GM06990 (cell line): ENCODE measurements around the gene ANKRD42.

ENCODE experiments used
- DNase-seq: peaks from one replicate; pipeline ENCODE4 v3.0.0-alpha.2; 2011; ENCODE audit not compliant: insufficient read length; ENCODE audit errors: extremely low read depth
- H3K27me3 ChIP-seq: replicated peaks from 2 replicates; pipeline ENCODE4 v1.6.0; 2011; ENCODE audit warnings: low read length; ENCODE audit not compliant: control insufficient read depth, insufficient read depth
- H3K36me3 ChIP-seq: 2 replicates; pipeline ENCODE4 v1.5.1; 2011; ENCODE audit warnings: low read length; ENCODE audit not compliant: control insufficient read depth, insufficient read depth
- H3K4me3 ChIP-seq: replicated peaks from 2 replicates; pipeline ENCODE4 v1.5.1; 2011; ENCODE audit warnings: low read depth, mild to moderate bottlenecking, control low read depth, low read length
- TF ChIP-seq, protein P1 (sequence below): IDR thresholded peaks from 2 replicates; pipeline ENCODE4 v1.5.1; 2011; ENCODE audit warnings: low read length, control low read depth, mild to moderate bottlenecking, inconsistent platforms; ENCODE audit not compliant: insufficient read depth, poor library complexity, severe bottlenecking

ANKRD42 gene

DNA sequence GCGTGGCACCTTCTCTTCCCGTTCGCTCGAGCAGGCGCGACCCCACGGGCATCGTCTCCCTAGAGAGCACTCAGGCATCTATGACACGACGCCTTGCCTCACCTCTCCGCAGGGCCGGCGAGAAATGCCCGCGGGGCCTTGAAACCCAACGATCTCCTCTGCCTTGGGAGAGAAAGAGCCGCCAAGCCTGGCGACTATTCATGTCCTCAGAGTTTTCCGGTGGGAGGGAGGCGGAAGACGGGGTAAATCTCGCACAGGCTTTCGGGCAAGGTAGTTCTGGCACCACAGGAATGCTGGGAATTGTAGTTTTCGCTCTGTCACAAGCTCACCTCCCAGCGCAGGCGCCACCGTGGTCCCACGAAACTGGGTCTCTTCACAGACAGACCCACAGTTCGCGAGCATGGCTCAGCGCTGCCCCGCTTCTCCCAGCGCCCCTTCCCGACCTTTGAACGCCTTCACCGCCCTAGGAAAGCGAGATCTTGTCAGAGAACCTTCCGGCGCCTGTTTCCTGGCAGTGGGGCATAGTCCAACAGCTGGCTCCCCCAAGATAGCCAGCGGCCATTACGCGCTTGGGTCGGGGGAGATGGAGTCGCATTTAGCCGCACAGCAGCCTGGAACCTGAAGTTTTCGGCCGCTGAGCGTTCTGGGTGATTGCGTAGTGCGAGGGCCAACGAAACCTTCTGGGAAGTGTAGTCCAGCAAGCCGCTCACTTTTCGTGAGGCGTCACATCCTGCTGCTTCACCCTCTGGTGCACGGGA lies 92.4 kb downstream of the ANKRD42 start, which contains the start of gene CCDC90B:
Gene CCDC90B, minus strand, starts transcription at position 597 of the 758 bp plus-strand sequence. Its CDS starts 395 bp downstream, at position 202.
- Histone ChIP-seq H3K27me3 (no peaks in the 10 kb centered on the region), H3K4me3 (peak within 1 kb of the TSS; percentile 98), H3K36me3 (no peaks in the 10 kb centered on the region; the same call in 1 of the 2 replicates)
- DNase-seq: peak; percentile 94
- TF ChIP-seq, protein P1, sequence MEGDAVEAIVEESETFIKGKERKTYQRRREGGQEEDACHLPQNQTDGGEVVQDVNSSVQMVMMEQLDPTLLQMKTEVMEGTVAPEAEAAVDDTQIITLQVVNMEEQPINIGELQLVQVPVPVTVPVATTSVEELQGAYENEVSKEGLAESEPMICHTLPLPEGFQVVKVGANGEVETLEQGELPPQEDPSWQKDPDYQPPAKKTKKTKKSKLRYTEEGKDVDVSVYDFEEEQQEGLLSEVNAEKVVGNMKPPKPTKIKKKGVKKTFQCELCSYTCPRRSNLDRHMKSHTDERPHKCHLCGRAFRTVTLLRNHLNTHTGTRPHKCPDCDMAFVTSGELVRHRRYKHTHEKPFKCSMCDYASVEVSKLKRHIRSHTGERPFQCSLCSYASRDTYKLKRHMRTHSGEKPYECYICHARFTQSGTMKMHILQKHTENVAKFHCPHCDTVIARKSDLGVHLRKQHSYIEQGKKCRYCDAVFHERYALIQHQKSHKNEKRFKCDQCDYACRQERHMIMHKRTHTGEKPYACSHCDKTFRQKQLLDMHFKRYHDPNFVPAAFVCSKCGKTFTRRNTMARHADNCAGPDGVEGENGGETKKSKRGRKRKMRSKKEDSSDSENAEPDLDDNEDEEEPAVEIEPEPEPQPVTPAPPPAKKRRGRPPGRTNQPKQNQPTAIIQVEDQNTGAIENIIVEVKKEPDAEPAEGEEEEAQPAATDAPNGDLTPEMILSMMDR: peak; percentile 30

DNA sequence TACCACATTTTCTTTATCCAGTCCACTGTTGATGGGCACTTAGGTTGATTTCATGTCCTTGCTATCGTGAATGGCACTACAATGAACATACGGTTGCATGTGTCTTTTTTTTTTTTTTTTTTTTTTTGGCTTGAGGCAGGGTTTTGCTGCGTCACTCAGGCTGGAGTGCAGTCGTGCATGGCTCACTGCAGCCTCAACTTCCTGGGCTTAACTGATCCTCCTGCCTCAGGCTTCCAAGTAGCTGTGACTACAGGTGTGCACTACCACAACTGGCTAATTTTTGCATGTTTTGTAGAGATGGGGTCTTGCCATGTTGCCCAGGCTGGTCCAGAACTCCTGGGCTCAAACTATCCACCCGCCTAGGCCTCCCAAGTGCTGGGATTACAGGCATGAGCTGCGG lies 94.1 kb downstream of the ANKRD42 start:
- Histone ChIP-seq H3K27me3 (no peaks in the 10 kb centered on the region), H3K4me3 (no peak overlapping the region), H3K36me3 (no peaks in the 10 kb centered on the region; the same call in 1 of the 2 replicates)
- TF ChIP-seq, protein P1: no peak
- peak; percentile 39 for DNase-seq

DNA sequence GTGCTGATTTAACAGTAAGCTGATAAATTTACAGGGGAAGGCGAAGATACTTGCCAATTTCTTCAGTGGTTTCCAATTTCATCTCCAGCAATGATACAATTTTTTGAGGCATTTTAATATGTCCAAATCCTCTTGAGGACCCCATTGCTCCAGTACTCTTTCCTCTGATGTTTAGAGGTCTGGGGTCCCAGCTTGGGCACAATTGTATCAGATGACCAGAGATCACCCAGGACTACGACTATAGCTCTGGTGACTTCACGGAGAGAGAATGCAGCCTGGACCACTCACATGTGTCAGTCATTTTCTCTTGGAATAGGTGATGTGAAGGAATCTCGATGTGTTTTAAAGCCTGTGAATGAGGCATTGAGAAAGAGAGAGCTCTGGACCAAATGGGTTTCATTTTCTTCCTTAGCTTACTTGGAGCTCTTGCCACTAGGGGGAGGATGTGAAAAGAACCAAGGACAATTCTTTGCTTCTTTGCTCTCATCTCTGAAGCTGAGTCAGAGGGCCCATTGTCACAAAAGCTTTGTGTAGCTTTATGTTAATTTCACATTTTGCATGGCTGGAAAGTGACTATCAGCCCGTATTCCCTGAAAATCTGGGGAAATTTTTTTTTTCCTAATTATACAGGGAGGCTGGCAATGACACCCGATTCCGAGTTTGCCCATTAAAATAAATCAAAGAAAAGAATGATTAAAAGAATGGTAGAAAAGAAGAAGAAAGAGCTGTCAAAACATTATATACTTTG lies 99.4 kb downstream of the ANKRD42 start:
- H3K27me3 ChIP-seq: no peaks in the 10 kb centered on the region
- TF ChIP-seq, protein P1: peak; percentile 71
- H3K36me3 ChIP-seq: no peaks in the 10 kb centered on the region
- peak; percentile 20 for DNase-seq
- no peak overlapping the region for H3K4me3 ChIP-seq

DNA sequence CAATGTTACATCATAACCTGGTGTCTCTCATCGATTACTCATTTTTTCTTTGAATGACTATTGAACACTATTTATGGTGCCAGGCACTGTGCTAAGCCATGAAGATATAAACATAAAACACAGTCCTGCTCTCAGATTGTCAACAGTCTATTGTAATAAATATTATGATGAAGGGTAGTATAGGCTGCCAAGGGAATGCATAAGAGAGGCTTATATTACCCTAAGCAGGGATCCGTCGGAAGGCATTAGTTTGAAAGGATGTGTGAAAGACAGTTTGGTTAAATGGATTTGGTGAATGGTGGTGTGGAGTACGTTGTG lies 99.9 kb downstream of the ANKRD42 start:
- H3K36me3 ChIP-seq: no peaks in the 10 kb centered on the region

DNA sequence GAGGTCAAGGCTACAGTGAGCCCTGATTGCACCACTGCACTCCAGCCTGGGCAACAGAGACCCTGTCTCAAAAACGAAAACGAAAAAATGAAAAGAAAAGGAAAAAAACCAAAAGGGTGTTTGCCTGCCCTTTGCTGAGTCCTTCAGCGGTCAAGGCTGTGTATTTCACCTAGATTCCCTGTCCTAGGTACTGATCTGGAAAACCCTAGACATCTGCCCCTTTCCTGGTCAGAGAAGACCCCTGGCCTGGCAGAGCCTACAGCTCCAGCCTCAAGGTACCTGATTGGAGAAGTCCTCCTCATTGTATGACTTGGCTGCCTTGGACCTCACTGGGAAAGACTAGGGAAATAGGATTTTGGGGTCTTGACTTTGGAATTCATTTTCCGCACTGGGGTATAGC lies 100.7 kb downstream of the ANKRD42 start:
- TF ChIP-seq, protein P1: no peak
- Histone ChIP-seq H3K27me3 (no peaks in the 10 kb centered on the region), H3K4me3 (no peak overlapping the region), H3K36me3 (no peaks in the 10 kb centered on the region)
- DNase-seq: no peak

More for the DNA sequence above, 99.9 kb downstream of the ANKRD42 start:
- no peak overlapping the region for H3K4me3 ChIP-seq
- DNase-seq: no peak
- H3K27me3 ChIP-seq: no peaks in the 10 kb centered on the region
- TF ChIP-seq, protein P1: no peak
